PC-9 (cell line): Measurements from ENCODE around the gene POGK.
"Not testable (repeated sequence)": the region's sequence is repeated elsewhere in the genome, so short reads cannot be mapped to it uniquely, and the experiment has no call there.

ENCODE experiments used
- EZH2 ChIP-seq: fragments of 200-600 bp; sonication (generic); IDR thresholded peaks from 2 replicates; pipeline ENCODE4 v1.8.0; 2017; ENCODE audit warnings: antibody characterized with exemption, low read depth
- TF ChIP-seq, protein P1 (sequence below): fragments of 200-600 bp; sonication (generic); conservative IDR thresholded peaks from 2 replicates; pipeline ENCODE4 v1.6.1; 2017; ENCODE audit warnings: mixed run types, antibody characterized with exemption, mild to moderate bottlenecking, moderate library complexity

DNA sequence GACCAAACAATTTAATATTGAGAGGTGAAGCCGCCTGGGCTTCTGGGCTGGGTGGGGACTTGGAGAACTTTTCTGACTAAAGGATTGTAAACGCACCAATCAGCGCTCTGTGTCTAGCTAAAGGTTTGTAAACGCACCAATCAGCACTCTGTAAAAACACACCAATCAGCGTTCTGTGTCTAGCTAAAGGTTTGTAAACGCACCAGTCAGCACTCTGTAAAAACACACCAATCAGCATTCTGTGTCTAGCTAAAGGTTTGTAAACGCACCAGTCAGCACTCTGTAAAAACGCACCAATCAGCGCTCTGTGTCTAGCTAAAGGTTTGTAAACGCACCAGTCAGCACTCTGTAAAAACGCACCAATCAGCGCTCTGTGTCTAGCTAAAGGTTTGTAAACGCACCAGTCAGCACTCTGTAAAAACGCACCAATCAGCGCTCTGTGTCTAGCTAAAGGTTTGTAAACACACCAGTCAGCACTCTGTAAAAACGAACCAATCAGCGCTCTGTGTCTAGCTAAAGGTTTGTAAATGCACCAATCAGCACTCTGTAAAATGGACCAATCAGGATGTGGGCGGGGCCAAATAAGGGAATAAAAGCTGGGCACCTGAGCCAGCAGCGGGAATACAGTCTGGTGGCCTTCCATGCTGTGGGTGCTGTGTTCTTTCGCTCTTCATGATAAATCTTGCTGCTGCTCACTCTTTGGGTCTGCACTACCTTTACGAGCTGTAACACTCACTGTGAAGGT, 39.1 kb downstream of the POGK start:
- TF ChIP-seq, protein P1, sequence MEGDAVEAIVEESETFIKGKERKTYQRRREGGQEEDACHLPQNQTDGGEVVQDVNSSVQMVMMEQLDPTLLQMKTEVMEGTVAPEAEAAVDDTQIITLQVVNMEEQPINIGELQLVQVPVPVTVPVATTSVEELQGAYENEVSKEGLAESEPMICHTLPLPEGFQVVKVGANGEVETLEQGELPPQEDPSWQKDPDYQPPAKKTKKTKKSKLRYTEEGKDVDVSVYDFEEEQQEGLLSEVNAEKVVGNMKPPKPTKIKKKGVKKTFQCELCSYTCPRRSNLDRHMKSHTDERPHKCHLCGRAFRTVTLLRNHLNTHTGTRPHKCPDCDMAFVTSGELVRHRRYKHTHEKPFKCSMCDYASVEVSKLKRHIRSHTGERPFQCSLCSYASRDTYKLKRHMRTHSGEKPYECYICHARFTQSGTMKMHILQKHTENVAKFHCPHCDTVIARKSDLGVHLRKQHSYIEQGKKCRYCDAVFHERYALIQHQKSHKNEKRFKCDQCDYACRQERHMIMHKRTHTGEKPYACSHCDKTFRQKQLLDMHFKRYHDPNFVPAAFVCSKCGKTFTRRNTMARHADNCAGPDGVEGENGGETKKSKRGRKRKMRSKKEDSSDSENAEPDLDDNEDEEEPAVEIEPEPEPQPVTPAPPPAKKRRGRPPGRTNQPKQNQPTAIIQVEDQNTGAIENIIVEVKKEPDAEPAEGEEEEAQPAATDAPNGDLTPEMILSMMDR = not testable (repeated sequence)
- not testable (repeated sequence) for TF ChIP-seq EZH2
